ENCODE measurements around the gene PRKAG2. TPM values are rescaled to one million over a fixed set of nuclear protein-coding genes. Genes with fewer than 3 reads are reported as not detected.

Gene PRKAG2
- total RNA-seq, 2 donors from 2014 or later, result 38.3 to 78.5 TPM

DNA sequence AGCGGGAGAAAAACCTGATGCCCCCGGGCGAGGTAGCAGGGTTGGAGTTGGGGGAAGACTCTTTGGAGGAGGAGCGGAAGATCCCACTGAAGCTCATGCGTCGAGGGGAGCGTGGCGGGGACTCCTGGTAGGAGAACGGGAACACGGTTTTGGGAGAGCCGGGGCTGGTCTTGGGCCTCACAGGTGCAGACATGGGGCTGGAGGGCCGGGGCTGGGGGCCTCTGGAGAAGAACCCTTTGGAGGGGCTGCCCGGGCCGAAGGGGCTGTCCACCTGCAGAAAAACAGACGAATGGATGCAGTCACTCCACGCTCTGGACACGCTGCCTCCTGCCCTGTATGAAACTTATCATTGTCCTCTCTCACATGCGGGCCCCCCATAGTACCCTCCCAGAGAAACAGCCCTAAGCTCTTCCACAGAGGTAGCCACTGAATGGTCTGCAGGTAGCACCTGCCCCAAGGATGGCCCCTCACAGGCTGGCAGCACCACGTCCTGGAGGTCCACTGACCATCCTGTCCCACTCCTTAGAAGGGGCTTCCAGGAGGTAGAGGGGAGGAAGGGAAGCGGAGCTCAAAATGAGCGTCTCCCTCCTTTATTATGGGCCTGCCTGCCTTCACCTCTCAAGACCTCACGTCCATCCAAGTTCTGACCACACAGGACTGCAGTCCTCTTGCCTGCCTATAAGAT lies 95.6 kb downstream of the PRKAG2 start:
- H3K36me3 ChIP-seq, result peaks cover 5% of the 10 kb centered on the region
- no peak for DNase-seq (ENCODE audit: low spot score)

DNA sequence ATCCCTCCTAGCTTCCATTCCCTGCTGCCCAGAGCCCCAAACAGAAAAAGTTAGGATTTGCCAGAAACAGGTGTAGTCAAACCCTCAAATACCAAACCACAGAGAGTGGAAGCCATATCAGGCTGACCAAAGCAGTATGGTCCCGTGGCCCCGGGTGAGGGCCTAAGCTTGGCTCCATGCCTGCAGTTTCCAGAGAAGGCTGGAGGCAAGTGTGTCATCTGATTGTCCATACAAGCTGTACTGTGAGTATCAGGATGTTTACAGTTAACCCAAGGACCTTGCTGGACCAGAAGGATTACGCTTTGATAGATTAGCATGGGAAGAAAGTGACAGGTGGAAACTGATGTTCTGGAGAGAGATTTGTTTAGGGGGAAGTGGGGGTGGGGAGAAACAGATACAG lies 96.3 kb downstream of the PRKAG2 start:
- H3K36me3 ChIP-seq, result peaks cover 5% of the 10 kb centered on the region
- DNase-seq (ENCODE audit: low spot score), result no peak

More for the DNA sequence above, 95.6 kb downstream of the PRKAG2 start:
- TF ChIP-seq, protein P1, sequence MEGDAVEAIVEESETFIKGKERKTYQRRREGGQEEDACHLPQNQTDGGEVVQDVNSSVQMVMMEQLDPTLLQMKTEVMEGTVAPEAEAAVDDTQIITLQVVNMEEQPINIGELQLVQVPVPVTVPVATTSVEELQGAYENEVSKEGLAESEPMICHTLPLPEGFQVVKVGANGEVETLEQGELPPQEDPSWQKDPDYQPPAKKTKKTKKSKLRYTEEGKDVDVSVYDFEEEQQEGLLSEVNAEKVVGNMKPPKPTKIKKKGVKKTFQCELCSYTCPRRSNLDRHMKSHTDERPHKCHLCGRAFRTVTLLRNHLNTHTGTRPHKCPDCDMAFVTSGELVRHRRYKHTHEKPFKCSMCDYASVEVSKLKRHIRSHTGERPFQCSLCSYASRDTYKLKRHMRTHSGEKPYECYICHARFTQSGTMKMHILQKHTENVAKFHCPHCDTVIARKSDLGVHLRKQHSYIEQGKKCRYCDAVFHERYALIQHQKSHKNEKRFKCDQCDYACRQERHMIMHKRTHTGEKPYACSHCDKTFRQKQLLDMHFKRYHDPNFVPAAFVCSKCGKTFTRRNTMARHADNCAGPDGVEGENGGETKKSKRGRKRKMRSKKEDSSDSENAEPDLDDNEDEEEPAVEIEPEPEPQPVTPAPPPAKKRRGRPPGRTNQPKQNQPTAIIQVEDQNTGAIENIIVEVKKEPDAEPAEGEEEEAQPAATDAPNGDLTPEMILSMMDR (IDR thresholded peaks at IDR 0.05), result no peak
- Histone ChIP-seq H3K4me1 (ENCODE audit: control insufficient read depth in 1 of 2, low read depth in 2 of 2) (peaks cover 4 to 12% of the 10 kb centered on the region in 2 donors), H3K27me3 (replicated peaks; ENCODE audit: insufficient read depth) (no peaks in the 10 kb centered on the region), H3K4me3 (no peak overlapping the region), H3K27ac (no peak overlapping the region), H3K9me3 (no peaks in the 10 kb centered on the region)
- ATAC-seq (ENCODE audit: insufficient number of reproducible peaks, low FRiP score, low read depth), result no peak

DNA sequence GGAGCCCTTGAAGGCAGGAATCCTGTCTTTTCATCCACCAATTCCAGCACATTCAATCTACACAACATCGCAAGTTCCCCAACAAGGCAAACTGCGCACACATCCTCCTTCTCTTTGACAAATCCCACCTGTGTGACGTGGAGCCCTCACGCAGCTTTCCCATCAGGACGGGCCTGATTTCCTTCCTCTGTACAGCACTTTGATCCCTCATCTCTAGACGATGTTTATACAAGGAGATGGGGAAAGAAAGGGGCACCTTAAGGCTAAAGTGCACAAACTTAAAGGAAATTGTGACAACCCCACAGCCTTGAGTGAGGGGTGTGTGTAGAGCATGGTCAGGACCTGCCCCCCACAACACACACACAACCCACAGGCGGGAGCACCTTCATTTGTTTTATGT lies 97.2 kb downstream of the PRKAG2 start:
- no peak overlapping the region for H3K27ac ChIP-seq
- TF ChIP-seq, protein P1 (IDR thresholded peaks at IDR 0.05), result no peak
- H3K27me3 ChIP-seq (replicated peaks; ENCODE audit: insufficient read depth), result no peaks in the 10 kb centered on the region
- no peak for DNase-seq (ENCODE audit: low spot score)
- H3K4me1 ChIP-seq (ENCODE audit: control insufficient read depth in 1 of 2, low read depth in 2 of 2), result peaks cover 4 to 12% of the 10 kb centered on the region in 2 donors
- no peak overlapping the region for H3K4me3 ChIP-seq
- no peak for ATAC-seq (ENCODE audit: insufficient number of reproducible peaks, low FRiP score, low read depth)
- H3K9me3 ChIP-seq, result no peaks in the 10 kb centered on the region
- peaks cover 5% of the 10 kb centered on the region for H3K36me3 ChIP-seq

More for the DNA sequence above, 96.3 kb downstream of the PRKAG2 start:
- Histone ChIP-seq H3K27ac (no peak overlapping the region), H3K4me1 (ENCODE audit: control insufficient read depth in 1 of 2, low read depth in 2 of 2) (peaks cover 4 to 12% of the 10 kb centered on the region in 2 donors), H3K9me3 (no peaks in the 10 kb centered on the region), H3K4me3 (no peak overlapping the region), H3K27me3 (replicated peaks; ENCODE audit: insufficient read depth) (no peaks in the 10 kb centered on the region)
- ATAC-seq (ENCODE audit: insufficient number of reproducible peaks, low FRiP score, low read depth), result no peak
- TF ChIP-seq, protein P1 (IDR thresholded peaks at IDR 0.05), result no peak

DNA sequence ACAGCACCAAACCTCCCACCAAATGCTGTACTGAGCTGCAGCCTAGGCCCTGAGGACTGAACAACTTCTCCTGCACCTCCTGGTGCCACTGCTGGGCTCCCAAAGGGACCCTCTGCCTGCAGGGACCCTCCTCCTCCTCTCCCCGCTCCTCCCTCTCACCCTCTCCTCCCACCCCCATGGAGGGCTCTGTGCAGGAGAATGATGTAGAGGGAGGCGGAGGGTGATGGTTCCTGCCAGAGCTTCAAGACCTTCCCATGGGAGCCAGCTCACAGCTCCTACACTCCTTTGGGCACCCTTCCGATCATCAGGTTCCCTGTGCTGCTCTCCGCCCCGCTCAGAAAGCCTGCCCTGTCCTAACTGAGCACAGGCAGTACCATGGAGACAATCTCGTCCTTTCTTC lies 97.7 kb downstream of the PRKAG2 start:
- no peaks in the 10 kb centered on the region for H3K9me3 ChIP-seq
- H3K36me3 ChIP-seq, result peaks cover 5% of the 10 kb centered on the region
- ATAC-seq (ENCODE audit: insufficient number of reproducible peaks, low FRiP score, low read depth) (no peak), DNase-seq (ENCODE audit: low spot score) (no peak)
- no peak overlapping the region for H3K4me3 ChIP-seq
- peaks cover 4 to 12% of the 10 kb centered on the region in 2 donors for H3K4me1 ChIP-seq (ENCODE audit: control insufficient read depth in 1 of 2, low read depth in 2 of 2)
- H3K27ac ChIP-seq, result no peak overlapping the region
- no peaks in the 10 kb centered on the region for H3K27me3 ChIP-seq (replicated peaks; ENCODE audit: insufficient read depth)
- TF ChIP-seq, protein P1 (IDR thresholded peaks at IDR 0.05), result no peak

DNA sequence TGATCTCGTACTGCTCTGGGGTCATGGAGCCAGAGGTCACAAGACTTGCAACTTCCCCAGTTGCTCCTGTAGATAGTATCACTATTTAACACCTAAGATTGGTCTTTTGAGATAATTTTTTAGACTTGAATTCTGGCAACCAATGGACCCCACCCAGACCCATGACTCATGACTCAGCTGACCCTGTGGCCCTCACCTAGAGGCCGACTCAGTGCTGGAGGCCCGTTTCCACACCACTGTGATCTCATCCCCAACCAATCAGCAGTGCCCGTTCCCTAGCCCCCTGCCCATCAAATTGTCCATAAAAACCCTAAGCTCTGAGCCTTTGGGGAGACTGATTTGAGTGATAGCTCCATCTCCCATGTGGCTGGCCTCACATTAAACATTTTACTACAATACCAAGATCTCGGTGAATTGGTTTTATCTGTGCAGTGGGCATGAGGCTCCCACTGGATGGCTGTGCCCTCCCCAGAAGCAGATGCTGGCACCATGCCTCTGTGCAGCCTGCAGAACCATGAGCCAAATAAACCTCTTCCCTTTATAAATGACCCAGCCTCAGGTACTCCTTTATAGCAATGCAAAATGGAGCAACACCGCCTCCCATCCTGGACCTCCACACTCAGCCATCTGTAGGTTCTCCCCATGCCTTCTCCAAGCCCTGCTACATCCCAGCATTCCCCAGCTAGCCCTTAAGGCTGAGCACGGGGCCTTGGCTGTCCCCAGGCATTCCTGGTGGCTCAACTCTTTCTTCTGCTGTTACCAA lies 98.8 kb downstream of the PRKAG2 start:
- DNase-seq (ENCODE audit: low spot score) (no peak), ATAC-seq (ENCODE audit: insufficient number of reproducible peaks, low FRiP score, low read depth) (no peak)
- no peak overlapping the region for H3K4me3 ChIP-seq
- H3K27me3 ChIP-seq (replicated peaks; ENCODE audit: insufficient read depth), result no peaks in the 10 kb centered on the region
- H3K27ac ChIP-seq, result no peak overlapping the region
- H3K36me3 ChIP-seq, result peaks cover 5% of the 10 kb centered on the region
- H3K4me1 ChIP-seq (ENCODE audit: control insufficient read depth in 1 of 2, low read depth in 2 of 2), result peaks cover 1 to 8% of the 10 kb centered on the region in 2 donors
- H3K9me3 ChIP-seq, result no peaks in the 10 kb centered on the region
- TF ChIP-seq, protein P1 (IDR thresholded peaks at IDR 0.05), result no peak
